Measurements from ENCODE around the gene LRRC17.

The LRRC17 gene

DNA sequence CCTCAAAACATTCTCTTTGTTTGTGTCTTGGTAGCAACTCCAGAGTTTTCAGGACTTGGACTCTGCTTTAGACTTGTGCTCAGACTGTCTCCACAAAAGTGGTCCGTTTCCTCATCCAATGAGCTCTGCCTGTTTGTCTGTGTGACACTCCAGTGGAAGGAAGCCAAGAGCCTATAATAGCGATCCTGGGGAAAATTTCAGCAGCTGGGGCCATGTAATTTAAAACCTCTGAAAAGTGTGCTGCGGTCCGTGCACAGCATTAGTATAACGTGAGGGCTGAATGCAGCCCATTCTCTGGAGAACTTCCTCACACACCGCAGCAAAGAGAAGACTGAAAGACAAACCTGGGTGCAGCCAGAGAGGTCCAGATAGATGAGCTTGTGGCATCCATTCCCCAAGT, at the start of gene LRRC17:
LRRC17 (plus strand) TSS at position 259 of the 400 bp plus-strand sequence. CDS start 20,914 bp downstream, outside the sequence.
- no peak for DNase-seq

DNA sequence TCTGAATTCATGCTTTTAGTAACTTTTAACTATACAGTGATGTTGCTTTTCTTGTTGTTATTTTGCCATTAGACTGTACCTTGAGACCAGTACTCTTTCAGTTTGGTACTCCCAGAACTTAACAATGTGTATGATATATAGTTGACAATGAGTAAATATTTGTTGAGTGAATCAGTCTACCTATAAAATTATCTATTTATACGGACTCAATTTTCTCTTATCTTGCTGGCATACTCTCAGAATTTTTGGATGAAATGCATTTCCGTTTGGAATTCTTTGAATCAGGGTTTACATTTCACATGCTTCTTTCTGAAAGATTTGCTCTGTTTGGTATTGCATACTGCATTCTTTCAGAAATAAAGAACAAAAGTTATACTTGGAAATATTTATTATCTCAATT, 47.8 kb upstream of the LRRC17 start:
- no peak for DNase-seq

DNA sequence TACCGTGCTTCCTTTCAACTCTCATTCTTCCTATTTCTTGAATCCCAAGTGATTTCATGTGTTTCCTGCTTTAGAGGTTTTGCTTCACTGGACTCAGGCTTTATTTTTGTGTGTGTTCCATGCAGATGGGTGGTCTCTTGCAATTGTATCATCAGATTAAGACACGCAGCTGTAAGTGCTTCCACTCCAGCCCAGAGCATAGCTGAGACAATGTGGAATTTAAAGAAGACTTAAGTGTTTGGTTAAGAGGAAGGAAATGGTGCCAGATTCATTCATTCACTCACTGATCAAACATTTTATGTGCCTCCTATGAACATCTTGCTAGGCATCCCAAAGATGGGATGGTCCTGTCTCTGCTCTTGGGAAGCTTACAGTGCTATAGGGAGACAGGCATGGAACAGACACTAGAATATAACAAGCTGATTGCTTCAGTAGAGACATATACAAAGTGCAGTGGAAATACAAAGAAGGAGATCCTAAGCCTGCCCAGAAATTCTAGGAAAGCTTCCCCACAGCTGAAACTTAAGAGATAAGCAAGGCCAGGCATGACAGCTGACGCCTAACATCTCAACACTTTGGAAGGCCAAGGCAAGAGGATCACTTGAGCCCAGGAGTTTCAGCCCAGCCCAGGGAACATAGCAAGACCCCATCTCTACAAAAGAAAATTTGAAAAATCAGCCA, 46.1 kb upstream of the LRRC17 start:
- DNase-seq, result no peak

- DNase-seq, result no peak
Observed at GRCh38 chr7:102869195-102869594, 43.6 kb upstream of the LRRC17 start.

- no peak for DNase-seq
Observed at GRCh38 chr7:102872460-102872859, 40.3 kb upstream of the LRRC17 start.

DNA sequence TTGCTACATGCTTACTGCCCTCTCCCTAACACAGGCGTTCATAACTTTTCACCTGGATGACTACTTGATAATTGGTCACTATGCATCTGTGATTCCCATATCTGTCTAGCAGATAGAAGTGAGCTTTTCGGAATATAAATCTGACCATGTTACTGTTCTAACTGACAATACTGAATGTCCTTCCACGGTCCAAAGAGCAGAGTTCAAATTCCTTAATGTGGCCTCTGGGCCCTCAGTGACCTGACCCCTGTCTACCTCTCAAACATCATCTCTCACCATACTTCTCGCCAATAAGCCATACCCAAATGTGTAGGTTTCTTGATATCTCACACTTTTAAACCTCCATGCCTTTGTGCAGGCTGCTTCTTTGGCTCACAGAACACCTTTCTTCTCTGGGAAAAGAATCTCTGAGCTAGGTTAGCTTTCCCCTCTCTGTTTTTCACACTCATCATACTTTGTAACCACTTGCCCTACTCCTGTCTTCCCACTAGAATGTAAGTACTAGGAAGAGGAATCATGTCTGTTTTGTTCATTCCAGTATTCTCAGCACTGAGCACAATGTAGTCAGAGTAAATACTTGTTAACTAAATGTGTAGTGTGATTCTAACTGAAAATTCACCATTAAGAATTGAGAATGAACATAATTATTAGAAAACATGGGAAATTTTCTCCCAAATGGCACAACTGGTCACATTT, 39.2 kb upstream of the LRRC17 start:
- no peak for DNase-seq

DNA sequence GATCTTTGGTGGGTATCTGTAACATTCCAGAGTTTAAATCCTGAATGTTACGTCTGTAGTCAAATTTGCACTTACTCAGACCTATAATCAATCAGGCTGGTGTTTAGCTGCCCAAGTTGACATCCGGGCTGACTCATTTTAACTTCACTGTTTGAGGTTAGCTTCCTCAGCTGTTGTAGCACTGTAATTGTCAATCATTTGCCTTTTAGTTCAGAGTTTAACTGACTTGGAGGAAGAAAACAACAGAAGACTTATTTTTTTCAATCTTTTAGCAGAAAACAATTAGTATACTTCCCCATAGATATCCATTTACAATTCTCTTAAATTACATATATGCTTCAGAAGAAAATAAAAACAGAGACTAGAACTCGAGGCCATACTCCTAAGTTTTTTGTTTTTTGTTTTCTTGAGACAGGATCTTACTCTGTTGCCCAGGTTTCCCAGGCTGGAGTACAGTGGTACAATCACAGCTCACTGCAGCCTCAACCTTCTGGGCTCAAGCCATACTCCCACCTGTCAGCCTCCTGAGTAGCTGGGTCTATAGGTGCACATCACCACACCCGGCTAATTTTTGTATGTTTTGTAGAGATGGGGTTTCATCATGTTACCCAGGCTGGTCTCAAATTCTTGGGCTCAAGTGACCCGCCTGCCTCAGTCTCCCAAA, 38.5 kb upstream of the LRRC17 start:
- DNase-seq, result no peak

- DNase-seq, result no peak
Observed at GRCh38 chr7:102874966-102875365, 37.8 kb upstream of the LRRC17 start.

DNA sequence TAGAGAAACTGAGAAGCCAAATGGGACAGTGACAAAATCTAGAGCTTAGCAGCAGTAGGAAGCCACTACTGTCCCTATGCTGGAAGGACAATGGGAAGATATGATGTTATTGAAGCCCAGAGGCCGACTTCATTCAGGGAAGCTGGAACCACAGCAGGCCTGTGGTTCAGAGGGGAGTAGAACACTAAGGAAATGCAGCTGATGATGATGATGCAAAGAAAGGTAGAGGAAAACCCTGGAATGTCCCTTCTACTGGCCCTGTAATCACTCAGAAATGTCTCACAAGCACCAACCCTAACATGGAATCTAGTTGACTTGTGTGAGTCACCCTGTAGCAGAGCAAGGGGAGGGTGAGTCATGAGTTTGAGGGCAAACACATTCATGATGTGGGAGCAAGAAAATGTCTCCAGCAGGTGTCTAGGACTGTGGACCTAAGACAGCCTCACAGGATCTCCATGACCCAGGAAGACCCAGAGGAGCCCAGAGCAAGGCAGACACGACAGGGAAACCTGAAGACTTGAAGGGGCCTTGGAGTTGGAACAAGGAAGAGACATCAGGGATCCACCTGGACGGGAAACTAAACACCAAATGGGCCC, 37.0 kb upstream of the LRRC17 start:
- DNase-seq, result no peak

DNA sequence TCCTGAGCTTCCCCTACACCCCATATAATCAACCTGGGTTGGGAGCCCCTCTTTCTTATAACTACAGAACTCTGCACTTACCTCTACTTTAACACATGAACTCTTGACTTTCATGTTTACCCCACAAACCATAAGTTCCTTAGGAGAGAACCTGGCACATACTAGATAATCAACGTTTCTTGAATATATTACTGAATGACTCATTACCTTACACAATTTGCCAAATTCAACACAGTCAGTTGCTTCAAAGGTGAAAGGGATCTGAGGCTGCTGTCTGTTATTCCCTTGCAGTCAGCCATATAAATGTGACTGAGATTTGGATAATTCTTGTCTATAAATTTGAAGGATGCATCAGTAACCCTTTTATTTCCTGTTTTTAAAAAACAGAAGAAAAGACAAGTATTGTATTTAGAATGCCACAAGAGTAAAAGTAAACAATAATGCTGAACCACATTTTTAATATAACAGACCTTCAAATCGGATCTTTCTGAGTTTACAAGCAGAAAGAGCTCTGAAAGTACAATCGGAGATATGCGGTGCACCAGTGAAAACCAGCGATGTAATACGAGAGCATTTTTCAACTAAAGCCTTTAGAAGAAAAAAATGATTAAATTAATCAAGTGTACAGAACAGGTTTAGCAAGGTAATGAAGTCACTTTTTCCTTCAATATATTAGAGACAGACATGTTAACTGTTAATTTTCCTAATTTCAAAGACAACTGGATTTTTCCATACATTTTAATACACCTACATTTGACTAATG, 29.5 kb upstream of the LRRC17 start:
- no peak for DNase-seq

GRCh38 chr7:102888561-102889233, 24.1 kb upstream of the LRRC17 start:
- no peak for DNase-seq

DNA sequence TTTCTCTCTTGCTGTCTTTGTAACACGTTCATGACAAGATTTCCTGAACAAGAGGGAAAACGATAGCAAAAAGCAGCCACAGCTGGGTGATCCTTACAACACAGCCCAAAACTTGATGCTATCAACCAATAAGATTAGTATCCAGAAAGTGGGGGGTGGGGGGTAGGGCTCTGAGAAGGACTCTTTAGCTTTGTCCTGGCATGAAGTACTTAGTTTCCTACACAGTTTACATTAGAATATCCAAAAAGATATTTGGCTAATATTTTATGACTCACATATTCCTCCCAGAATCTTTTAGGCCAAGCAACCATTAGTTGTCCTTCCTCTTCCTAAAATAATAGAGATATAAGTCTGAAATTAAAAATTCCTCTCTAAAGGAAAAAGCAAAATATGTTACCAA, 22.9 kb upstream of the LRRC17 start:
- no peak for DNase-seq

- peak in 1 of 51 donors; percentile 27 for DNase-seq
Observed at GRCh38 chr7:102890292-102890970, 22.4 kb upstream of the LRRC17 start.

DNA sequence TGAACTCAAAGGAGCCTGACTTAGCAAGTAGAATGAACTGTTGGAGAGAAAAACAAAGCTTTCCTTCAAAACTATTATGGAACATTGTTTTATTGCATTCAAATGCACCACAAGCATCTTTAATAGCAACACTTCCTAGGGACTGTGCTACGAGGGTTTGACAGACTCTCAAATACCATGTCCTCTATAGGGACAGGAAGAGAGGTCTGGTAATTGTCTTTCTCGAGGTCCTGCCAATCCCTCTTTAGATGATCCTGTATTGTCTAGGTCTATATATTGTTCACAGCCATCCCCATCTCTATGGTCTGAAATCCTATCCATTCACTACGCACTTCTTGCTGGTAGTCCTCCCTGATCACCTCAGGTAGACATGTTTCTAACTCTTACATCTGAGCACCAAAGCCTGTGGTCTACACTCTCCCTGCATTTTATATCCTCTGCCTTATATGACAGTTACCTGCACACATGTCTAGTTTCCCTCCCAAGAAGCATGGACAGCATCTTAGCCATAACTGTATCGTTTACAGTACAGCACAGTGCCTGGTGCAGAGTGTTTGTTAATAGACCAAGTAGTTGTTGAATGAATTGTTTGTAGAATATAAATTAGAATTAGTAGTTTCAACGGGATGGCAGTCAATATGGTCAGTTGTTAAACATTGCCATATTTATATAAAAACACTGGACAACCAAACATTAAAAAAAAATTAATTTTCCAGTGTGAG, 21.7 kb upstream of the LRRC17 start:
- no peak for DNase-seq

GRCh38 chr7:102891693-102892261, 21.0 kb upstream of the LRRC17 start:
- peak in 6 of 51 donors; percentile 1 to 11 (median 6) for DNase-seq

DNA sequence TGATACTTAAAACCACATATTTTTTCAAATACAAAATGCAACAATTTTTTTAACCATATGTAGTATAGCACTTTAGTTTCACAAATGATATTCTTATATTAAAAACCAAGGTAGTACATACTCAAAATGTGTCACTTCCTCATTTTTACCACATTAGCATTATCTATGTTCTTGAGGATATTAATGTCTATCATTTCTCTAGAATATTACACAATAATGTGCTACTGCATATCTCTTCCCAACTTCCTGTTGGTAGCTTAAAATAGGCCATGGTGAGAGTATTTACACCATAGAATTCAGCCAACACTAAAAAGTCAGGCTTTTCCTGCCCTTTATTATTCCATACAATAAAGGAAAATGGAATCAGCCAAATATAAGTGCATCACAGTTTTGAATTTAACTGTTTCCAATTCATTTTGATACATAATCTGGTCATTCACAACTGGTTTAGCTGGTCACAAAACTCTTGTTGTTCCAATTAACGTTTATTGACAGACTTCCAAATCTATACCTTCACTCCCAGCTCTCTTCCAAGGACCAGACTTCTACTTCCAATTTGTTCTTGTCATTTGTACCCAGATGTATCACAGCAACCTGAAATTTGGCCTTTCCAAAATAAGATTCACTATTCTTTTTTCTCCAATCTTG, 20.0 kb upstream of the LRRC17 start:
- no peak for DNase-seq

GRCh38 chr7:102895602-102896001, 17.2 kb upstream of the LRRC17 start:
- no peak for DNase-seq

DNA sequence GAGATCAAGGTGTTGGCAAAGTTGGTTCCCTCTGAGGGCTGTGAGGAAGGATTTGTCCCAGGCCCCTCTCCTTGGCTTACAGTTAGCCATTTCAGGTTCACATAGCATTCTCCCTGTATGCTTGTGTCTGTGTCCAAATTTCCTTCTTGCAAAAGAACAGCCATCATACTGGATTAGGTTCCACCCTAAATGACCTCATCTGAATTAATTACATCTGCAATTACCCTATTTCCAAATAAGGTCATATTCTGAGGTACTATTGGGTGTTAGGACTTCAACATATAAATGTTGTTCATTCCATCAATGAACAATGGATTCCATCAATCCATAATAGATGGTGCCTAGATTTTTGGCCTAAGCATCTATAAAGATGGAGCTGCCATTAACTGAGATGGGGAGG, 16.2 kb upstream of the LRRC17 start:
- no peak for DNase-seq

DNA sequence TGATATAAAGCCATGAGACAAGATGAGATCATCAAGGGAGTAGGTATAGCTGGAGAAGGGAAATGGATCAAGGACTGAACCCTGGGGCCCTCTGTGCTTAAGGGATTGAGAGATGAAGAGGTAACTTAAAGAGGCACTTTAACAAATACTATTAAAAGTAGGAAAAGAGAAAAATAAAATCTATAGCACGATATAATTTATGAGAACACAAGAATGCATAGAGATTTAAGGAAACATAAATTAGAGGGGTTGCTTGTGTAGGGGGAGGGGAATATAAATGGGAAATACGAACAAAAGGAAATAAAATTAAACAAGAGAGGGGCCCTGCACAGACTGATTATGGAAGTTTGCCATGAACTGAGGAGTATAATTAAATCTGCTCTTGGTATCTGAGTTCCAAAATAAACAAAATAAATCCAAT, 15.6 kb upstream of the LRRC17 start:
- no peak for DNase-seq

Data from hypothalamus (tissue), 51 donors.